Caki2 (cell line): ENCODE results near the gene PRPF18. TPM values are rescaled to one million over a fixed set of nuclear protein-coding genes. Genes with fewer than 3 reads are reported as not detected.
A peak's percentile ranks its signal among the peaks of the same experiment; 100 is the strongest.

ENCODE experiments used
- DNase-seq: peaks from one replicate; pipeline ENCODE4 v3.0.0-alpha.2; 2015; ENCODE audit warnings: low read depth
- in situ Hi-C: cut with HindIII; loops from 2 replicates; pipeline ENCODE4 v1.10.0; 2016; ENCODE audit warnings: low sequenced_read_pairs, low pct_unique_long_range_greater_than_20kb, mixed read lengths
- total RNA-seq: library from RNA; depleted of rRNA; stranded (reverse); fragments of >200 nt; shearing (Covaris generic); gene quantifications from 2 replicates; pipeline ENCODE4 v1.2.3, GENCODE V29; 2014; ENCODE audit warnings: low replicate concordance

Gene PRPF18
- total RNA-seq, 1 experiment from 2014 or later: 29.9 TPM

DNA sequence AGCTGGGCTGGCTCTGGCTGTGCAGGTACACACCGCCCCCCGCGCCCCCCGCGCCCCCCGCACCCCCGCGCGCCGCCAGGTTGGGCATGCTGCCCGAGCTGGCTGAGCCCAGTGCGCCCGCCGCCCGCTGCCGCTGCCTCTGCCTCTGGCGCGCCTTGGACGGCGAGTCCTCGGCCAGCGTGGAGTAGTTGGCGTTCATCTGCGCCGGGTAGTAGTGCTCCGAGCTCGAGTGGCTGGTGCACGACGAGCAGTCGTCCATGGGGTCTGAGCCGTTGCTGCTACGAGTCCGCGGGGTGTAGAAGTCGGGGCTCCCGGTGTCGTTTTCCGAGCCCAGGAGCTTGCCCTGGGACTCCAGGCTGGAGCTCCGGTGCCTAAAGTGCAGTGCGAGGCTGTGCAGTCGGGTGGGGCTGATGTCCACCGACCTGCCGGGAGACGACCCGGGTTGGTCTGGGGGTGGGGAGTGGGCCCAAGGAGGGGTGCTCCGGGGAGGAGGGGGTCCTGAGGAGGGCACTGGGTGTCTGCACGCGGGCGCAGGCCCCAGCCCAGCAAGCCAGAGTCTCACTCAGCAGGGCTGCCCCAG lies 70.4 kb downstream of the PRPF18 start:
- no peak for DNase-seq
- in situ Hi-C loops: no loop called here

DNA sequence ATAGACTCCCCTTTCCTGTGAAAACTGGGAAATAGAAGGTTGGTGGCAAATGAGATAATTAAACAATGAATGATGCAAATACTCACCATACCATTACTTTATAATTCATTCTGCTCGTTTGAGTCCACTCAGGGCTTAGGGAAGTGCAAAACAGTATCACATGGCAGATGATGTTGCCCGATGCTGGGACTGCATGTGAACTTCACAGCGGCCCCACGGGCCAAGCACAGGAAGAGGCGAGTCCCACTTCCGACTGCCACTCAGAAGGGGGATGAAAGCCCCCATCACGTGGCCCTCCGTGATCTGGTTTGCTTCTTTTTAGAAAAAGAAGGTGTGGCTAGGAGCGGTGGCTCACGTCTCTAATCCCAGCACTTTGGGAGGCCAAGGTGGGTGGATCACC lies 71.5 kb downstream of the PRPF18 start:
- in situ Hi-C loops: no loop called here
- DNase-seq: no peak

DNA sequence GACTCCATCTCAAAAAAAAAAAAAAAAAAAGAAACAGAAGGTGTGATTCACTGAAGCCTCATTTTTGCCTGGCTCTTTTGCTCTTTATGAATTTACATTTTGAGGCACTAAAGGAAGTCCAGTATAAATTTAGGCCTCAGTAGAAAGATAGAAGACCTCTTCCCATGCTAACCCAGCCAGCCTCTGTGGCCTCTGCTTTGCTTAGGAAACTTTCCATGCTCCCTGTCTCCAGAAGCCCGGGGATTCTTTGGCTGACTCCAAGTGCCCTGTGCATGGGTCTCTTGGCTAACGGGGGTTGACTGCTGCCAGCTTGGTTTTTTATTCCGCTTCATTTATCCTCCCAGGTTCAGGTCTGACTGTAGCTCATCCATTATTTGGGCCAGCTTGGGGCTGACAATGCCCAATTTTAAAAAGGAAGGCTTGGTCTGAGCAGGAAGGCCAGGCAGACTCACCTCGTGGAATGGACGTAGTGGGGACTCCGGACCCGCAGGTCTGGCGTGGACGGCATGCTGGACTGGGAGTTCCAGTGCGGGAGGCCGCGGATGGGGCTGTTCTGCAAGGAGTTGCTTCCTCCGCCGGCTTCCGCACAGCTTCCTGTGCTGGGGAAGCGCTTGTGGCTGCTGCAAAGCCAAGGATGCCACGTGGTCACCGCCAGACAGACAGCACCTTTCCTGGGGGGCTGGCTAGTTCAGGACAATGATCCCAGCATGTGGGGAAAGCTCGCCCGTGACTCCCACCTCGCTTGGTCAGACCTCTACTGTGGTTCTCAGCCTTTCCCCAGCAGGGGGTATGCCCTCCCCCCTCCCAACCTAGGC lies 72.3 kb downstream of the PRPF18 start:
- DNase-seq: no peak
- in situ Hi-C loops: no loop called here

DNA sequence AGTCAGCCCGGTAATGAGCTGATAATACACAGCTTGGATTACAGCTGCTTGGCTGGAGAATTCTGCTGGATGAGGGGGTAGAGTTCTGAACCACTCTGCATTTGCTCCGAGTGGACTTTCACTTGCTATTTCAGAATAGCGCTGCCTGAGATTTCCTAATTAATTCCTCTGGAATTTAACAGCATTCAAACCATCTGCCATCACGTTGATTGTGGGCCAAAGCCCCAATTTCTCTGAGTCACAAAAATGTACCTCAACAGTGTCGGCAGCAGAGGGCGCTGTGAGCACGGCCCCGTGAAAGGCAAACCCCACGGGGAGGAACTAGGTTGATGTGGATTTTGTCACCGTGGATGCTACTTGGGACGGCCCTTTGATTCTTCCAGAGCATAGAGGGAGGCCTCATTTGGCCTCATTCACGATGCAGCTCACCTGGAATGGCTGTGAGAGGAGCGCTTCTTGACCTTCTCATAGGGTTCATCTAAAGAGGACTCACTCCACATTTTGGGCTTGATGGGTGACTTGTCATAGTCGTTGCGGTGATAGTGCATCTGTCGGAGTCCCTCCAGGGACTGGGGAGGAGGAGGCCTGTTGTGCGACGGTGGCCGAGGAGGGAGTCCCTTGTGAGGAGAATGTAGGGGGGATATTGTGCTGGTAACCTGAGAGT lies 73.3 kb downstream of the PRPF18 start:
- in situ Hi-C loops: no loop called here
- DNase-seq: peak; percentile 43

DNA sequence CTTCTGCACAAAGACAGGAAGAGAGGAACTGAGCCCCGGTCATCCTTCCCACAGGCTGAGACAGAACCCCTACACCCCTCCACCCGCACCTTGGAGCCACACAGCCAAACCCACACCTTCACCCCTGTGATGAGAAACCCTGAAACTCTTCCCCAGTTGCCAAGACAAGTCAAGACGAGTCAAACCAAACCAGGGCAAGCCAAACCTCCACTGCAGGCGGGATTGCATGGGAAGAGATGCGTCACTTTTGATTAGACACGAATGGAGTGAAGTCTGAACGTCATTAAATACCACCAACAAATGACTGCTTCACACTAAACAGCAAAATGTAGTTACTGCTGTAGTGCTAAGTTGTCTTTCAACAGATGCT lies 73.8 kb downstream of the PRPF18 start:
- in situ Hi-C loops: no loop called here
- no peak for DNase-seq

DNA sequence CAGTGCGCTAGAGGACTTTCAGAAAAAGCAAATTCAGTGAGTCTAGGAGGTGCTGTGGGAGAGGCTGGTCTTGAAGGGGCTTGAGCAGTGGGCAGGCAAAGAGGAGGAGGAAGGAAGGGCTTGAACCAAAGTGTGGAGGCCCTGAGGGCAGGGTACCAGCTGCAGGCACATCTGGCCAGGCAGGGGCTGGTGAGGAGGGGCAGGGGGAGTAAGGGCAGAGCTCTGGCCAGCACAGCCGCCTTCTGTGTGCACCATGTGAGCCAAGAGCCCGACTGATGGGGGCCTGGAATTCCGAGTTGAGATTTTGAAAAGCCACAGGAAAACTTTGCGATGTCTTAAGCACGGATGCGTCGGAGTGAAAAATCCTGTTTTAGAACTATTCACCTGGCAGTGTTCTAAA lies 74.5 kb downstream of the PRPF18 start:
- in situ Hi-C loops: no loop called here
- DNase-seq: no peak

DNA sequence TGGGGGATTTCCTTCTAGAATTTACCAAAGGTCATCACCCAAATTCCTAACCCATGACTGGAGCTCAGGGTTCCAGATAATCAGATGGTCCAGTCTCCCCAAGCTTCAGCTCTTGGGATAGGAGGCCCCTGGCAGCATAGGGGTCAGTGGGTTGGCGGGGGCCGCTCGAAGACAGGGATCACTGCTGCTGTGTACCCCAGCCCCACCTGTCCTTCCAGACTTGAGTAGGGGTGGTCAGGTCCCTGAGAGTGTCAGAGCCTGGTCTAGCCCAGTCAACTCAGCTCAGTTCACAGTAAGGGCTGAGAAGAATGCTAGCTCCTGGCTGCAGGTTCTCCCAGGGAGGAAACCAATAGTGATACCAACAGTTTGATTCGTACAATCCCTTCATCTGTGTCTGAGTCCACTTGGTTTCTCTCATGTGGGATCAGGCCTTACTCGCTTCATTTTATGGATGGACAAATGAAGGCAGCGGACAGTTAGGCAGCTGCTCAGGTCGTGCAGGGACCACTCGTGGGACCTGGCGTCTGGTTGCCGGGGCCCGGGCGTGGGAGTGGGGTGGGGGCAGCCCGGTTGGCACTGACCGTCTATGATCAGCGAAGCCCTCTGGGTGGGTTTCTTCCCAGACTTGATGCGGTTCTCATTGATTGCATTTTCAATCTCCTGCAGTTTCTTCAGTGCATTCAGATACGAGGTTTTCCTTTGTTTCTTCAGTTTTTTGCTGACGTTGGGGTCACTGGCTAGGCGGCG lies 78.9 kb downstream of the PRPF18 start:
- in situ Hi-C loops: no loop called here
- no peak for DNase-seq

DNA sequence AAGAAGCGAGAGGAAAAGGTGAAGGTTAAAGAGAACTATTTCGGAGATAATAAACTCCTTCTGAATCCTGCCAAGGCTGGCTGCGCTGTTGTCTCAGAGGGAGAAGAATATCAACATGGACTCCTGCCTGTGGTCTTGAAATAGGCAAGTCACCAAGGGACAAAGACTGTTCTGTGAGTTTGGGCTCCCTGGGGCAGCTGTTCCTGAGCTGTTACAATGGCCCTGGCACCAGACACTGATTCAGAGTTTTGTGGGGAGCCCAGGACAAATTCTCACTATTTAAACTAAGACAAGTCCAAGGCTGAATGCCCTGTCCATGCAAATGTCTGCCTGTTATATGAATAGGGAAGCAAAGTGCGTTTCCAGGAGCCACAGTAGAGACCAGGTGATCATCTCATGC lies 81.4 kb downstream of the PRPF18 start:
- in situ Hi-C loops: no loop called here
- DNase-seq: no peak

DNA sequence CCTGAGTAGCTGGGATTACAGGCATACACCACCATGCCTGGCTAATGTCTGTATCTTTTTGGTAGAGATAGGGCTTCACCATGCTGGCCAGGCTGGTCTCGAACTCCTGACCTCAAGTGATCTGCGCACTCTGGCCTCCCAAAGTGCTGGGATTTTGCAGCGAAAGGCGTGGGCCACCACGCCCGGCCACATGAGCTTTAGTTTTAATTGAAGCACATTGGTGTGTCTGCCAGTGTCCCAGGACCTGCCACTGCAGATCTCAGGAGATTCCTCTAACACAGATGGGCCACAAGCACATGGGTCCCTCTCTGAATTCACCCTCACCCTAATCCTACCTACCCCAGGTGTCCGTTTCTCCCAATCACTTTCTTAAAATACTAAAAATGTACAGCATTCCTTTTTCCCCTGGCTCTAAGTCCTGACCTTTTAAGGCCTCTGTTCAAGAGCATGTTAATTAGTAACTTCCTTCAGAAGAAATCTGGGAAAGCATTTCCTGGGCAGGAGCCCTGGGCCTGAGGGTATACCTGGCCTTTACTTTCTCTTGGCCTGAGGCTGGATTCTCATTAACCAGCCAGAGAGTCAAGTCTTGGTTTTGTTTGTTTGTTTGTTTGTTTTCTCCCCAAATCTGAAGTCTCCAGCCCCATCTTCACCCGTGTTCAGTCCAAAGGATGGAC lies 82.6 kb downstream of the PRPF18 start:
- peak; percentile 21 for DNase-seq
- in situ Hi-C loops: no loop called here

DNA sequence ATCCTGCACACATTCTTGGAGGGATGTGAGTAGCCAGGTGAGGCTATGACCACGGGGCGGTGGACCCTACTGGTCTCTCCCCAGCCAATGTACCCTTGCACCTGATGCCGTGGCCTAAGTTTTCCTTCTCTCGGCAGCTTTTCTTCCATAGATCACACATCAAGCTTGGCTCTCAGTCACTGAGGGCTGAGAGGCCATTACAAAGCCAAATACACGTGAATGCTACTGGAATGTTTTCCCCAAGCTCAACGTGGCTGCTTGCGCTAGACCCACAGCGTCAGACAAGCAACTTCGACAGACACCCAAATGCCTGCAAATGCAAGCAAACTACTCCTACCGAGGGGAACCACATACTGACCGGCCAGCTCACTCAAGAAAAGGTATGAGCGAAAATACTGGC lies 83.1 kb downstream of the PRPF18 start:
- no peak for DNase-seq
- in situ Hi-C loops: no loop called here

DNA sequence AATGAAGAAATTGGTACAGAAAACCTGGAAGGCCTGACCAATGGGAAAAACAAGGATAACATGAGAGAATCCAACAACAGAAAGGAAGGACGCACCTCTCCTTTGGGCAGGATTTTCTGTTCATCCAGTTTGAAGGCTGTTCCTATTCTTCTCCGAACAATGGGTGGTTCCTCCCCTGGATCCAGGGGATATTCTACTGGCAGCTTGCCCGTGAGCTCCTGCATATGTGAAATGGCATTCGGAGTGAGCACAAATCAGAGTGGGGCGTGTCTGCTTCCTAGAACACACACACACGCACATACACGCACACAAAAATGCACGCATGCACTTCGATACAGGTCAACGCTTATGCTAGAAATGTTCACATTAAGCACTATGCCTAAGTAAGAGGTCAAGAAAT lies 83.5 kb downstream of the PRPF18 start:
- no peak for DNase-seq
- in situ Hi-C loops: no loop called here

DNA sequence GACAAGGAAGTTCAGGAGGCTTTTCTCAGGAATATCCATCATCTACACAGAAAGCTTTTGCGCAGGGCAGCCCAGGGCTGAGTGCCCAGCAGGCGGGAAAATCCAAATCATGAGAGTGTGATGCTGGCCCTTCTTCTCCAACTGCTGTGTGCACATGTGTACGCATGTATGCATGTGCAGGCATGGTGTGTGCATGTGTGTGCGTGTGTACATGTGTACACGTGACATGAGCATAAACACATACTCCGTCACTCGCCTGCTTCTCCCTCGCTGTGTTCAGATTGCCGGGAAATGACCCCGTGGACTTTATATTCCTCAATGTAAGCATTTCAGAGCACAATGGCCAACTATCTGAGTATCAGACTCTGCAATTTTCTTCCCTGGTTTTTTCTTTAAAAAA lies 85.1 kb downstream of the PRPF18 start:
- DNase-seq: no peak
- in situ Hi-C loops: no loop called here

DNA sequence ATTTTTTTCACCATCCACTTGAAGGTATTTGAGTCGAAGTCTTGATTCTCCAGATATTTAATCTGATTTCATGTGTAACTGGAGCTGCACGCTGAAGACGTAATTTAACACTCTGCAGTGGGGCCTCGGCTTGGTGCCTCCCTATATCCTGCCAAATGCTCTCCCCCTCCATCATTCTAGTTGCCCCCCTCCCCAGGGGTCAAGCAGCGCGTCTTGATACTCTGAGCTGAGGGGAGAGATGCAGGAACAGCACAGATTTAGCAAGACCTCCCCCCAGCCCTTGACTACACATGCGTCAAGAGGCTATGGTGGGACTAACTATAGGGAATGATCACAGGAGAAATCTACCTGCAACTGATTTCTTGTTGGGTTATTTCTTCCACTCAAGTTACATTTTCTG lies 85.8 kb downstream of the PRPF18 start:
- in situ Hi-C loops: no loop called here
- DNase-seq: no peak

DNA sequence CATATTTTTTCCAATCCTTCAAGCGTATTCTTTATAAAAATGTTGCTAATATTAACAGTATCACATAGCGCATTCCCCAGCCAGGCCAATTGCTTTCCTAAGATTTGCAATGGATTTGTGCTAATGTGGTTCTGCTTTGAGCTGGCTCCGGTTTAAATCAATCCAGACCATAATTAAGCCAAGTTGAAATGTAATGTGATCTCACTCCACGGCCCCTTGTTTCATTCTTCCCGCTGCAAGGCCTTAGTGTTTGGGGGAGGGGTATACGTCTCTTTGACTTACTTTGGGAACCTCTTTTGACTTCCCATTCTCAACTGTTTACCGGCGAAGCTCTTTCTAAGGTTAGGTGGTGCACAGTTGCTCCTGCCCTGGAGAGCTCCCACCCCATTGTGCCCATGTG lies 86.4 kb downstream of the PRPF18 start:
- in situ Hi-C loops: no loop called here
- no peak for DNase-seq

DNA sequence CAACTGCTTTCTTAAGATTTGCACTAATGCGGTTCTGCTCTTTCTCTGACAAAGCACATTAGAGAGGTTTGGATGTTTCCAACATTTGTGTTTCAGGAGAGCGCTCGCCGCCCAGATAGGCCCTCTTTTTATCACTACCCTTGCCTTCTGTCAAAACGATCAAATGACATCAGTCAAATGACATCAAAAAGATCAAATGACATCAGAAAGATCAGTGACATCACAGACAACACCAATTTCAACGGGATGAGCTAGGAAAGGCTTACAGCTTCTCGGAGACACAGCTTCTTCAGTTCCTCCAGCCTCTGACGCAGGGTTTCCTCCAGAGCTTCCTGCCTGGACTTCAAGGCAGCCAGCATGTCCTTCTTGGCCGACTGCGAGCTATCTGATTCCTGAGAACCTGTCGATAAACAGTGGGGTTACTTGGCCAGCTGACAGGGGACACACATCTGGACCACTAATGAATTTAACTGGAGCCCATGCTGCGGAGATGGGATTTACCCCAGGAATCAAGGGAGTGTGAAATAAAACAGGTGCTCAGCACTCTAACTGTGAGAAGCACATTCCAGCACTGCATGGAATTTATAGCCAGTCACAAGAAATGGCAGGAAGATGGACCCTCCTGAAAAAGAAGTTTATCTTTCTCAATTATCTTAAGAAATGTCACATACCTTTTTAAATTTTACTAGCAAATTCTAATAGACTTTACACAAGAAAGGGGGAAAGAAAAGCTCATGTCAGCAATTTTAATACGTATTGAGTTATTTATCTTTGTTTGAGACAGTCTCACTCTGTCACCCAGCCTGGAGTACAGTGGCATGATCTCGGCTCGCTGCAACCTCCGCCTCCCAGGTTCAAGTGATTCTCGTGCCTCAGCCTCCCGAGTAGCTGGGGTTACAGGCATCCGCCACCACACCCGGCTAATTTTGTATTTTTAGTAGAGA lies 88.2 kb downstream of the PRPF18 start:
- in situ Hi-C loops: no loop called here
- DNase-seq: no peak

DNA sequence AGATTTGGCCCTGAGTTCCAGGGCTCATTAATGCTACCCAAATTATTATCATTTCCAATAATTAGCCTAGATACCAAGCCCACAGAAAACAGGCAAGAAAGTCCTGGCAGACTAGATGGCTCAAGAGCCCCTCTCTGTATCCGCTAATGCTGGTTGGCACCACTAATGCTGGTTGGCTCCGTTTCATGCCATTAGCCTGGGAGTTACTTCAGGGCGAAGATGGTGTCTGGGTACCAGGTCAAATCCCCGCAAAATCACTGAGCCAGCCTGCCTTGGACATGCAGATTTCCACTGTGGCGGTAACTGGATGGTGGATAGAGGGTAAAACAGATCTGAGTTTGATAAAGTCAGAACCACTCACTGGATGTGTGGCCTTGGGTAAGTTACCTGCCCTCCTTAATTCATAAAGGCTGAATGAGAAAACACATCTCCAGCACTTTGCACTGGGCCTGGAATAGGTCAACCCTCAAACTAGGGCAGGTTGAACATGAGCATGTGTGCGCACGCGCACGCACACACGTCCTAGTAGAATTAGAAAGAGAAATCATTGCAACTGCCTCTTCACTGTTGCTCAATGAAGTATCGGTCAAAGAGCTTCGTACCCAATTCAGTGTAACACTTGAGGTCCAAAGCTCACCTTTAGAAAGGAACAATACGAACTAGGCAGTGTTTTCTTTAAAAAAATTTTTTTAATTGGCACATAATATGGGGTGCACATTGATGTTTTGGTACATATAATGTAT lies 91.5 kb downstream of the PRPF18 start:
- no peak for DNase-seq
- in situ Hi-C loops: no loop called here
